Measurements from ENCODE around the gene ADAMTSL2. TPM values are rescaled to one million over a fixed set of nuclear protein-coding genes. Genes with fewer than 3 reads are reported as not detected.

The ADAMTSL2 gene
- total RNA-seq, 2 experiments from 2014 or later, result 0.11 to 0.25 TPM

DNA sequence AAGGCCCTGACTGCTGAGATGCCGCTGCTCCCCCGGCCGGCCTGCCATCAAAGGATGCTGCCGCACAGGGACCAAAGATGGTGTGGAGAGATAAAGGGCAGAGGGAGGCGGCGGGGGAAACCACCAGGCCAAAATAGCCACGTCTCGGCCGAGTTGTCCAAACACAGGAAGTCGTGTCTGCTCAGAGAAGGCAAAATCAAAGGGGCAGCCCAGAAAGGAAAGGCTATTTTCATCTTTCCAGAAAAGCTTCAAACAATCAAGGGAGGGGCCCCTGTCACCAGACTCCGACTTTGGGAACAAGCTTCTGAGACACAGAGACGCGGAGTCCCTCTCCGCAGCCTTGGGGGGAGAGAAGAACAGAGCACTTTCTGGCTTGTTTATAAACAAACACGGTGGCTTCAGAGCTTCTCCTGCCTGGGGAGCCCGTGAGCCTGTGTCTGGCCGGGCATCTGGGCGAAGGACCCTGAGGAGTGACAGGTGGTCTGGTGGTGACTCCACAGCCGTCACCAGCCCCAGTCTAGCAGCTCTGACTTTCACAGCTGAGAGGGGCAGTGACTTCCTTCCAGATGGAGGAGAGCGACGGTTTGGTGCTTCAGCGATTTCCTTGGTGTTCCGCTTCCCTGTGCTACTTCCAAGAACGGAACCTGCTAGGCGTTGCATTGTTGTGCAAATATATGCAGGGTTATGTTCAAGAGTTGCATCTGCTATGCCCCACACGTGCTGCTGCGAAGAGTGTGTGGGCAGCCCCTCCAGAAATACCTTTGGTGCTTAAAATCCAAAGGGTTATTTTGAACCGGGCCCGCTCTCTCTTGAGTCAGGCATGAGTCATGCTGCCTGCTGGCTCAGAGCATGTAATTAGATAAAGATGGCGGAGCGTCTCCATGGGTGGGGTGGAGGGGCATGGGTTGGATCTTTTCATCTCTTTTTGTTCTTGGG, 24.0 kb downstream of the ADAMTSL2 start:
- ATAC-seq, result peak; percentile 84
- no peaks in the 10 kb centered on the region for H3K9me3 Mint-ChIP-seq
- peak overlapping the region; percentile 61 for H3K27ac Mint-ChIP-seq

DNA sequence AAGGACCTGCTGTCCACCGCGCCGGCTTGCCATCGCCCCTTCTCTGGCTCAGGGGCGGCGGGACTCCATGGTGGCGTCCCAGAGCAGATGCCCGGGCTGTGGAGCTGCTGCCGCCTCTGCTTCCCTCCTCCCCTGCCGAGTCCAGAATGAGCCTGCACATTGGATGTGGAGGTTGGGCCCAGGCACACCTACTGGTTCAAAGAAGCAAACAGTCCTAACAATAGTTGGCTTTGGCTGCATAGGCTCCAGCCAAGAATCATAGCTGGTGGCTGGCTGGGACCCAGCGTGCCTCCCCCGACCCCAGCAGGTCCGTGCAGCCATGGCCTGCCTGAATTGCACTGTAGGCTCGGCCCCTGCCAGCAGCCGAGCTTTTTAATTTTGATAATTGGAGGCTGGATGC, 25.8 kb downstream of the ADAMTSL2 start:
- CTCF ChIA-PET, result no interaction called here

More for the DNA sequence above, 24.0 kb downstream of the ADAMTSL2 start:
- TF ChIP-seq, protein P1, sequence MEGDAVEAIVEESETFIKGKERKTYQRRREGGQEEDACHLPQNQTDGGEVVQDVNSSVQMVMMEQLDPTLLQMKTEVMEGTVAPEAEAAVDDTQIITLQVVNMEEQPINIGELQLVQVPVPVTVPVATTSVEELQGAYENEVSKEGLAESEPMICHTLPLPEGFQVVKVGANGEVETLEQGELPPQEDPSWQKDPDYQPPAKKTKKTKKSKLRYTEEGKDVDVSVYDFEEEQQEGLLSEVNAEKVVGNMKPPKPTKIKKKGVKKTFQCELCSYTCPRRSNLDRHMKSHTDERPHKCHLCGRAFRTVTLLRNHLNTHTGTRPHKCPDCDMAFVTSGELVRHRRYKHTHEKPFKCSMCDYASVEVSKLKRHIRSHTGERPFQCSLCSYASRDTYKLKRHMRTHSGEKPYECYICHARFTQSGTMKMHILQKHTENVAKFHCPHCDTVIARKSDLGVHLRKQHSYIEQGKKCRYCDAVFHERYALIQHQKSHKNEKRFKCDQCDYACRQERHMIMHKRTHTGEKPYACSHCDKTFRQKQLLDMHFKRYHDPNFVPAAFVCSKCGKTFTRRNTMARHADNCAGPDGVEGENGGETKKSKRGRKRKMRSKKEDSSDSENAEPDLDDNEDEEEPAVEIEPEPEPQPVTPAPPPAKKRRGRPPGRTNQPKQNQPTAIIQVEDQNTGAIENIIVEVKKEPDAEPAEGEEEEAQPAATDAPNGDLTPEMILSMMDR (IDR thresholded peaks at IDR 0.05), result no peak
- Mint-ChIP-seq H3K4me1 (ENCODE audit: low read depth) (peaks cover 19% of the 10 kb centered on the region), H3K4me3 (no peak overlapping the region), H3K27me3 (peaks cover 2% of the 10 kb centered on the region), H3K36me3 (ENCODE audit: low read depth) (no peaks in the 10 kb centered on the region)
- DNase-seq, result peak; percentile 71
- ChIA-PET POLR2A (interaction anchor here (0.7 to 1.3 kb wide), 2 partner anchors 10 to 228 kb away, joined by 3 to 4 read pairs; no protein-coding TSS in a partner anchor), CTCF (no interaction called here)
- intact Hi-C loops (cut with micrococcal nuclease), result no loop called here

DNA sequence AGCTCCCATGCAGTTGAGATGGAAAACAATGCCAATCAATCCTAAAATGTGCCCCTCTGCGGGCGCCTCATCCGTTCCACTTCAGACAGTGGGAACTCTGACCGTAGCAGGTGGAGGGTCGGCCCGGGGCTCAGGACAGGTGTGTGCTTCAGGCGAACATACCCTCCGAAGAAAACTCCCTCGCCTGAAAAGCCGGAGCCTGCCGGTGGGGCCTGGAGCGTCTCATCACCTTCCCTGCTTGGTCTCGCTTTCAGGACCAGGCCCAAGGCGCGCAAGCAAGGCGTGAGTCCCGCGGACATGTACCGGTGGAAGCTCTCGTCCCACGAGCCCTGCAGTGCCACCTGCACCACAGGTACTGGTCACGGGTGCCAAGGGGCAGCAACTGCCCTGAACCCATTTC, 26.4 kb downstream of the ADAMTSL2 start:
- DNase-seq, result no peak
- POLR2A ChIA-PET, result no interaction called here
- Mint-ChIP-seq H3K27me3 (peaks cover 2% of the 10 kb centered on the region), H3K4me3 (no peak overlapping the region), H3K36me3 (ENCODE audit: low read depth) (no peaks in the 10 kb centered on the region), H3K9me3 (no peaks in the 10 kb centered on the region), H3K27ac (no peak overlapping the region), H3K4me1 (ENCODE audit: low read depth) (peaks cover 21% of the 10 kb centered on the region)
- TF ChIP-seq, protein P1 (IDR thresholded peaks at IDR 0.05), result no peak
- CTCF ChIA-PET, result no interaction called here
- intact Hi-C loops (cut with micrococcal nuclease), result no loop called here
- ATAC-seq, result no peak

More for the DNA sequence above, 25.8 kb downstream of the ADAMTSL2 start:
- TF ChIP-seq, protein P1 (IDR thresholded peaks at IDR 0.05), result no peak
- Mint-ChIP-seq H3K9me3 (no peaks in the 10 kb centered on the region), H3K27me3 (peaks cover 2% of the 10 kb centered on the region), H3K4me3 (no peak overlapping the region), H3K4me1 (ENCODE audit: low read depth) (peaks cover 21% of the 10 kb centered on the region), H3K27ac (no peak overlapping the region), H3K36me3 (ENCODE audit: low read depth) (no peaks in the 10 kb centered on the region)
- DNase-seq (no peak), ATAC-seq (no peak)
- intact Hi-C loops (cut with micrococcal nuclease), result no loop called here
- POLR2A ChIA-PET, result no interaction called here

DNA sequence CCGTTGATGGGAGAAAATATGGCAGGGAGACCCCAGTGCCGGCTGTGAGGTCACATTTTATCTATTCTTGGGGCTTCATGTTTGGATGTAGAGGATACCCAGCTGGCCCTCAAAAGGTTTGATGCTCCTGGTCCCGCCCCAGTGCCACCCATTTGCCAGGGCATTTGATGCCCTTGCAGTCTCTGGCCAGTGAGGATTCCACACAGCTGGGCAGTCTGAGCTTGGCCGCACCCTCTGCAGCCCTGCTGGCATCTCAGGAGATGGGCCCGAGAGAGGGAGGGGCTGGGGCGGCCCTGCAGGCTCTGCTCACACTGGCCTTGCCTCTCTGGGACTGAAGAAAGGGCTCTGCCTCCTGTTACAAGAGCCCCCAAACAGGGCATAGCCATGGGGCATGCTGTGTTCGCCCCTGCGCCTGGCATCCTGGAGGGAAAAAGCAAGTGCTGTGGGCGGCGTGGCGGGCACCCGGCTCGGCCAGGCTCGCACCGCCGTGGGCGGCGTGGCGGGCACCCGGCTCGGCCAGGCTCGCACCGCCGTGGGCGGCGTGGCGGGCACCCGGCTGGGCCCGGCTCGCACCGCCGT, 27.6 kb downstream of the ADAMTSL2 start:
- Mint-ChIP-seq H3K4me1 (ENCODE audit: low read depth) (peaks cover 21% of the 10 kb centered on the region), H3K27me3 (no peaks in the 10 kb centered on the region), H3K9me3 (no peaks in the 10 kb centered on the region), H3K36me3 (ENCODE audit: low read depth) (no peaks in the 10 kb centered on the region), H3K4me3 (no peak overlapping the region), H3K27ac (no peak overlapping the region)
- ATAC-seq, result no peak
- TF ChIP-seq, protein P1 (IDR thresholded peaks at IDR 0.05), result no peak
- ChIA-PET CTCF (no interaction called here), POLR2A (no interaction called here)
- intact Hi-C loops (cut with micrococcal nuclease), result no loop called here
- DNase-seq, result no peak

All from activated CD8-positive, alpha-beta T cell treated with anti-CD3 and anti-CD28 coated beads for 36 hours (primary cell).